Fibroblast of lung (primary cell): ENCODE results near the gene ARPP19. TPM values are rescaled to one million over a fixed set of nuclear protein-coding genes. Genes with fewer than 3 reads are reported as not detected.

Source experiments
- DNase-seq, 2 donors: peaks; one replicate each; pipeline versions ENCODE4 v3.0.0 to v3.0.0-alpha.2; 2010; ENCODE audit warnings: low read depth in 2 of 2
- H2AFZ ChIP-seq: 2 replicates; pipeline ENCODE4 v1.5.1; 2012; ENCODE audit warnings: low read length, control low read depth, inconsistent platforms
- H3K27ac ChIP-seq: 2 replicates; pipeline ENCODE4 v1.5.1; 2011; ENCODE audit warnings: low read length, control low read depth; ENCODE audit not compliant: insufficient read depth
- H3K27me3 ChIP-seq: 2 replicates; pipeline ENCODE4 v1.5.1; 2011; ENCODE audit warnings: mild to moderate bottlenecking, low read length; ENCODE audit not compliant: control insufficient read depth, insufficient read depth
- H3K36me3 ChIP-seq: 2 replicates; pipeline ENCODE4 v1.5.1; 2011; ENCODE audit warnings: low read length; ENCODE audit not compliant: control insufficient read depth, insufficient read depth
- H3K4me1 ChIP-seq: 2 replicates; pipeline ENCODE4 v1.5.1; 2011; ENCODE audit warnings: low read length; ENCODE audit not compliant: control insufficient read depth, insufficient read depth; ENCODE audit errors: extremely low read depth
- H3K4me2 ChIP-seq: 2 replicates; pipeline ENCODE4 v1.5.1; 2011; ENCODE audit warnings: low read length, control low read depth; ENCODE audit not compliant: insufficient read depth; ENCODE audit errors: extremely low read depth
- H3K4me3 ChIP-seq, 4 experiments: fragments of 200-600 bp in 1 of 4; sonication (generic) in 1 of 4; replicated peaks in 1 of 4; 2 replicates each; pipeline ENCODE4 v1.5.1; 2011 to 2016; ENCODE audit warnings: low read length in 4 of 4, low read depth in 3 of 4, mild to moderate bottlenecking in 3 of 4, control low read depth in 2 of 4, inconsistent platforms in 1 of 4, mixed read lengths in 1 of 4; ENCODE audit not compliant: insufficient read depth in 1 of 4; ENCODE audit errors: control extremely low read depth in 1 of 4
- H3K79me2 ChIP-seq: 2 replicates; pipeline ENCODE4 v1.5.1; 2012; ENCODE audit warnings: mild to moderate bottlenecking, low read length, inconsistent platforms; ENCODE audit not compliant: control insufficient read depth, insufficient read depth
- H3K9ac ChIP-seq: 2 replicates; pipeline ENCODE4 v1.5.1; 2011; ENCODE audit warnings: mild to moderate bottlenecking, low read length, control low read depth; ENCODE audit not compliant: insufficient read depth
- H3K9me3 ChIP-seq: 2 replicates; pipeline ENCODE4 v1.5.1; 2012; ENCODE audit warnings: low read depth, low read length; ENCODE audit not compliant: control insufficient read depth, insufficient read depth
- H4K20me1 ChIP-seq: 2 replicates; pipeline ENCODE4 v1.5.1; 2011; ENCODE audit warnings: low read length; ENCODE audit not compliant: control insufficient read depth, insufficient read depth; ENCODE audit errors: extremely low read depth
- EZH2 ChIP-seq: IDR thresholded peaks from 2 replicates; pipeline ENCODE4 v1.5.1; 2012; ENCODE audit warnings: low read length, control low read depth, mild to moderate bottlenecking; ENCODE audit errors: missing control alignments
- polyA plus RNA-seq, 2 donors: library from polyadenylated mRNA; depleted of rRNA in 1 of 2; stranded (reverse) in 1 of 2; unstranded in 1 of 2; fragments of >200 nt; gene quantifications; 2 replicates each; pipeline ENCODE4 v1.2.1, GENCODE V29; 2011 to 2012; ENCODE audit warnings: missing spikeins in 1 of 2
- total RNA-seq: library from RNA; depleted of rRNA; stranded (reverse); fragments of >200 nt; gene quantifications from 2 replicates; pipeline ENCODE4 v1.2.1, GENCODE V29; 2014
- TF ChIP-seq, protein P1 (sequence below), 2 donors: IDR thresholded peaks in 1 of 2; conservative IDR thresholded peaks in 1 of 2; 1 replicate in 1 of 2; 2 replicates in 1 of 2; pipeline ENCODE4 v1.5.1; 2011 to 2012; ENCODE audit warnings: low read length in 2 of 2, control low read depth in 1 of 2, inconsistent platforms in 1 of 2, low read depth in 1 of 2, mild to moderate bottlenecking in 1 of 2

Gene ARPP19
- total and polyA plus RNA-seq, 2 donors (not counting 1 experiment from before 2014, with no cell fraction given), result 65.9 to 97.8 TPM

DNA sequence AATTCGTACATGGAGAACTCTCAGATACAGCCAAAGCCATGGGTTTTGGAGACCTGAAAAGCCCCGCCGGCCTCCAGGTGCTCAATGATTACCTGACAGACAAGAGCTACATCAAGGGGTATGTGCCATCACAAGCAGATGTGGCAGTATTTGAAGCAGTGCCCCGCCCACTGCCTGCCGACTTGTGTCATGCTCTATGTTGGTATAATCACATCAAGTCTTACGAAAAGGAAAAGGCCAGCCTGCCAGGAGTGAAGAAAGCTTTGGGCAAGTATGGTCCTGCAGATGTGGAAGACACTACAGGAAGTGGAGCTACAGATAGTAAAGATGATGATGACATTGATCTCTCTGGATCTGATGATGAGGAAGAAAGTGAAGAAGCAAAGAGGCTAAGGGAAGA is 63.7 kb downstream of the ARPP19 start:
- H3K9me3 ChIP-seq, result no peaks in the 10 kb centered on the region

DNA sequence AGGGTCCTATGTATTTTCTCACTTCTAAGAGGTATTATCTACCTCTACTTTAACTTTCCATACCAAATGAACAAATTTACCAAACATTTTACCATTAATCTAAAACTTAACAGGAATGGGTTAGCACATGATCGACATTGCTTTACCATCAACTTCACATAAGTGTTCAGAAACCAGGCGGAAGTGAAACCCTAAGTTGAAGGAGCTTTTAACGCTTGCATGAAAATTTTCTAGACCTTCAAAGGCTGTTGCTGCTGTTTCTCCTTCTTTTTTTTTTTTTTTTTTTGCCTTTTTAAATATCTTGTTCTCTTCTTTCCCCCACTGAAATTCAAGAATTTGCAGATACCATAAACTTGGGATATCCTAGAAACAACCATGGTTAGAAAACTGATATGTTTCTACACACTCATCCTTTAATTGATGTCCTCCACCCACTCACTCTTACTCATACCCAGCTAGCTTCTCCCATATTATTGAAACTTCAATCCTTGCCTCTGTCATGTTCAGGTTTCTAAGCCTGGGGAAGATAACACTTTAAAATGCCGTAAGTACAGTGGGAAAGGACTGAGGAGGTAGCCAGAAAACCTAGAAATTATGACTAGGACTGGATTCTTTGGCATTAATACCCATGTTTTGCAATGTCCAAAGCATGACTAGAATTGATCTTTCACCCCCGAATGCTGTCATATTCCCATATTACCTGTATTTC is 64.9 kb downstream of the ARPP19 start:
- Histone ChIP-seq H3K36me3 (no peaks in the 10 kb centered on the region), H3K4me3 (no peak overlapping the region), H3K27me3 (no peaks in the 10 kb centered on the region), H3K9ac (no peak overlapping the region), H3K79me2 (peaks cover 8% of the 10 kb centered on the region), H2AFZ (no peak overlapping the region), H3K4me1 (peaks cover 4% of the 10 kb centered on the region), H3K9me3 (no peaks in the 10 kb centered on the region), H3K27ac (no peak overlapping the region), H3K4me2 (no peak overlapping the region), H4K20me1 (no peaks in the 10 kb centered on the region)
- TF ChIP-seq EZH2, result no peak
- TF ChIP-seq, protein P1, sequence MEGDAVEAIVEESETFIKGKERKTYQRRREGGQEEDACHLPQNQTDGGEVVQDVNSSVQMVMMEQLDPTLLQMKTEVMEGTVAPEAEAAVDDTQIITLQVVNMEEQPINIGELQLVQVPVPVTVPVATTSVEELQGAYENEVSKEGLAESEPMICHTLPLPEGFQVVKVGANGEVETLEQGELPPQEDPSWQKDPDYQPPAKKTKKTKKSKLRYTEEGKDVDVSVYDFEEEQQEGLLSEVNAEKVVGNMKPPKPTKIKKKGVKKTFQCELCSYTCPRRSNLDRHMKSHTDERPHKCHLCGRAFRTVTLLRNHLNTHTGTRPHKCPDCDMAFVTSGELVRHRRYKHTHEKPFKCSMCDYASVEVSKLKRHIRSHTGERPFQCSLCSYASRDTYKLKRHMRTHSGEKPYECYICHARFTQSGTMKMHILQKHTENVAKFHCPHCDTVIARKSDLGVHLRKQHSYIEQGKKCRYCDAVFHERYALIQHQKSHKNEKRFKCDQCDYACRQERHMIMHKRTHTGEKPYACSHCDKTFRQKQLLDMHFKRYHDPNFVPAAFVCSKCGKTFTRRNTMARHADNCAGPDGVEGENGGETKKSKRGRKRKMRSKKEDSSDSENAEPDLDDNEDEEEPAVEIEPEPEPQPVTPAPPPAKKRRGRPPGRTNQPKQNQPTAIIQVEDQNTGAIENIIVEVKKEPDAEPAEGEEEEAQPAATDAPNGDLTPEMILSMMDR (conservative IDR thresholded peaks at IDR 0.05 in 1 of 2, IDR thresholded peaks at IDR 0.05 in 1 of 2; ENCODE audit: low read depth in 1 of 2, low read length in 2 of 2), result no peak
- peak in 1 of 2 donors; percentile 84 for DNase-seq

More for the DNA sequence above, 63.7 kb downstream of the ARPP19 start:
- H2AFZ ChIP-seq, result no peak overlapping the region
- no peak overlapping the region for H3K27ac ChIP-seq
- TF ChIP-seq, protein P1 (conservative IDR thresholded peaks at IDR 0.05 in 1 of 2, IDR thresholded peaks at IDR 0.05 in 1 of 2; ENCODE audit: low read depth in 1 of 2, low read length in 2 of 2), result no peak
- TF ChIP-seq EZH2, result no peak
- H3K36me3 ChIP-seq, result no peaks in the 10 kb centered on the region
- H3K9ac ChIP-seq, result no peak overlapping the region
- peaks cover 2% of the 10 kb centered on the region for H3K4me1 ChIP-seq
- H3K4me3 ChIP-seq, result no peak overlapping the region
- no peak overlapping the region for H3K4me2 ChIP-seq
- H3K27me3 ChIP-seq, result no peaks in the 10 kb centered on the region
- H4K20me1 ChIP-seq, result no peaks in the 10 kb centered on the region
- DNase-seq, result no peak
- peaks cover 5% of the 10 kb centered on the region for H3K79me2 ChIP-seq

DNA sequence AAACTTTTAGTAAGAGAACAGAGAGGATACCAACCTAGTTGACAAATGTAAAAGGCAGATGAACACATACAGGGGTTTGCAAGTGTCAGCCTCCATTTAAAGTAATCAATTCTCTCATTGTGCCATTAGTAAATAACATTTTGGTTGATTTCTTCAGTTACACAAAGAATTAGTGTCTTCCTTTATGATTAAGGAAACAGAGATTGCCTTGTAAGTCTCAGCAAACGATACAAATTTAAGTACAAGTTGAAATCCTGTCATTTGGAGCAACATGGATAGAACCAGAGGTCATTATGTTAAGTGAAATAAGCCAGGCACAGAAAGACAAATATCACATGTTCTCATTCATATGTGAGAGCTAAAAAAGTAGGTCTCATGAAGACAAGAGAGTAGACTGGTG is 66.2 kb downstream of the ARPP19 start:
- Histone ChIP-seq H3K4me3 (no peak overlapping the region), H3K4me1 (peaks cover 4% of the 10 kb centered on the region), H3K36me3 (no peaks in the 10 kb centered on the region), H3K79me2 (peaks cover 8% of the 10 kb centered on the region), H3K4me2 (no peak overlapping the region), H3K9ac (no peak overlapping the region), H3K9me3 (no peaks in the 10 kb centered on the region), H3K27me3 (no peaks in the 10 kb centered on the region), H4K20me1 (no peaks in the 10 kb centered on the region), H2AFZ (no peak overlapping the region), H3K27ac (no peak overlapping the region)
- no peak for TF ChIP-seq EZH2
- TF ChIP-seq, protein P1 (conservative IDR thresholded peaks at IDR 0.05 in 1 of 2, IDR thresholded peaks at IDR 0.05 in 1 of 2; ENCODE audit: low read depth in 1 of 2, low read length in 2 of 2), result no peak
- no peak for DNase-seq
